ENCODE results near the gene TNS3.

DNA sequence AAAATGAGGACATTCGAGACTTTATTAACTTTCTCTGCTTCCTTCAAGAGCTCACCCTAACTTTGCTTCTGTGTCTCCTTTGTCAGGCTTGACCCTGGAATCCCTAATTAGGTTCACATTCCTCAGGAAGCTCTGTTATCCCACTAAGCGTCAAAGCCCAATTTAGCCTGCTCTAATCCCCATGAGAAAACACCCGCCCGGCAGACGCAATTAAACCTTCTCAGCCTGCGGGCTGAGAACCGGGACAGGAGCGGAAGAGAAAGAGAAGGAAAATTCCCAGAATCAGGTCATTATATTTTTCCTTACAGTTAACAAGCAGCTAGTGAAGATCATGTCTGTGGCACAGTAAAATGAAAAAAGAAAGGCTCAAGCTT, 93.0 kb downstream of the TNS3 start:
- TF ChIP-seq POLR2A (IDR thresholded peaks at IDR 0.05; ENCODE audit: low read length), result no peak
- no peak for TF ChIP-seq GATA1 (IDR thresholded peaks at IDR 0.05; ENCODE audit: low read depth, low read length)
